Activated T-helper 2 cell treated with anti-CD3 and anti-CD28 coated beads, Interferon-gamma antibody, Interleukin-2, Interleukin-4, amounts not matched to agents 10 μg/mL and 5 μg/mL and 100 μg/mL, durations not matched to agents 14 hours and 24 hours and 36 hours (primary cell): ENCODE measurements around the gene NGRN. TPM values are rescaled to one million over a fixed set of nuclear protein-coding genes. Genes with fewer than 3 reads are reported as not detected.

Experiments
- DNase-seq: peaks from one replicate; pipeline ENCODE4 v3.0.0; 2021; ENCODE audit warnings: low spot score
- H3K27ac Mint-ChIP-seq: one replicate; pipeline ENCODE4 v1.8.0; 2021; ENCODE audit warnings: mixed read lengths
- H3K27me3 Mint-ChIP-seq: one replicate; pipeline ENCODE4 v1.8.0; 2021; ENCODE audit warnings: low read depth, mixed read lengths
- H3K36me3 Mint-ChIP-seq: one replicate; pipeline ENCODE4 v1.8.0; 2021; ENCODE audit warnings: low read depth, mixed read lengths
- H3K4me1 Mint-ChIP-seq: one replicate; pipeline ENCODE4 v1.8.0; 2021; ENCODE audit warnings: low read depth, mixed read lengths
- H3K4me3 Mint-ChIP-seq: one replicate; pipeline ENCODE4 v1.8.0; 2021; ENCODE audit warnings: low read depth, mild to moderate bottlenecking, moderate library complexity, mixed read lengths
- H3K9me3 Mint-ChIP-seq: one replicate; pipeline ENCODE4 v1.8.0; 2021; ENCODE audit warnings: mixed read lengths
- intact Hi-C: fragments of 100-400 bp; cut with micrococcal nuclease; formaldehyde crosslinking; loops from one replicate; pipeline ENCODE4 v1.15.1; 2023
- total RNA-seq: library from RNA; stranded (reverse); gene quantifications from 2 replicates; pipeline ENCODE4 v1.2.3, GENCODE V29; 2022

The NGRN gene
- total RNA-seq, 1 donor from 2014 or later = 40.3 TPM

- Mint-ChIP-seq H3K27ac (no peak overlapping the region), H3K4me1 (peaks cover 6% of the 10 kb centered on the region), H3K4me3 (no peak overlapping the region), H3K9me3 (no peaks in the 10 kb centered on the region), H3K36me3 (no peaks in the 10 kb centered on the region), H3K27me3 (peaks cover under 1% of the 10 kb centered on the region)
- intact Hi-C loops = no loop called here
- no peak for DNase-seq
Measured at GRCh38 chr15:90318591-90318990, 53.1 kb downstream of the NGRN start.

- intact Hi-C loops = loop anchor here (1.0 kb wide), 1 partner anchor 162 kb away; no protein-coding TSS in a partner anchor
- no peaks in the 10 kb centered on the region for H3K9me3 Mint-ChIP-seq
- no peak overlapping the region for H3K27ac Mint-ChIP-seq
- DNase-seq = peak; percentile 57
- H3K4me1 Mint-ChIP-seq = peaks cover 6% of the 10 kb centered on the region
- H3K4me3 Mint-ChIP-seq = peak overlapping the region; percentile 3
- no peaks in the 10 kb centered on the region for H3K36me3 Mint-ChIP-seq
- no peaks in the 10 kb centered on the region for H3K27me3 Mint-ChIP-seq
Measured at GRCh38 chr15:90320062-90320884, 54.8 kb downstream of the NGRN start.

- no peak for DNase-seq
- H3K4me1 Mint-ChIP-seq = peaks cover 9% of the 10 kb centered on the region
- no peaks in the 10 kb centered on the region for H3K9me3 Mint-ChIP-seq
Measured at GRCh38 chr15:90320885-90321278, 55.4 kb downstream of the NGRN start.

More at GRCh38 chr15:90320885-90321278, 55.4 kb downstream of the NGRN start:
- H3K36me3 Mint-ChIP-seq = no peaks in the 10 kb centered on the region
- H3K4me3 Mint-ChIP-seq = no peak overlapping the region
- intact Hi-C loops = loop anchor here (1.0 kb wide), 1 partner anchor 161 kb away; no protein-coding TSS in a partner anchor
- H3K27me3 Mint-ChIP-seq = no peaks in the 10 kb centered on the region
- no peak overlapping the region for H3K27ac Mint-ChIP-seq

Other genes starting within 250 kb of the NGRN start
- gene IDH2, start 163.2 kb upstream of the NGRN start, total RNA-seq = 139 and 141 TPM in 2 replicates
- gene SEMA4B, start 64.3 kb upstream of the NGRN start, total RNA-seq = 28.3 and 30.2 TPM in 2 replicates
- gene CIB1, start 31.7 kb upstream of the NGRN start, total RNA-seq = 159 and 162 TPM in 2 replicates
- gene GDPGP1, start 31.5 kb upstream of the NGRN start, total RNA-seq = 11.4 and 12.0 TPM in 2 replicates
- gene TTLL13, start 16.1 kb upstream of the NGRN start, total RNA-seq = 0.34 and 1.3 TPM in 2 replicates
- 2.7 and 3.6 TPM in 2 replicates for gene ZNF774, start 86.6 kb downstream of the NGRN start, total RNA-seq
- gene IQGAP1, start 122.6 kb downstream of the NGRN start, total RNA-seq = 186 and 196 TPM in 2 replicates